ENCODE data around the gene SMAD2. TPM values are rescaled to one million over a fixed set of nuclear protein-coding genes. Genes with fewer than 3 reads are reported as not detected.

SMAD2 gene
- total RNA-seq, 3 donors from 2014 or later, result 115 to 158 (median 123) TPM

- no peaks in the 10 kb centered on the region for H3K9me3 ChIP-seq
- ATAC-seq, result no peak
- TF ChIP-seq CTCF (IDR thresholded peaks at IDR 0.05), result no peak
- H3K4me3 ChIP-seq, result no peak overlapping the region
- intact Hi-C loops (cut with DNase I, micrococcal nuclease), result no loop called here
- H3K36me3 ChIP-seq (ENCODE audit: low read depth), result no peaks in the 10 kb centered on the region
- H3K4me1 ChIP-seq (ENCODE audit: low read depth), result no peaks in the 10 kb centered on the region
- no peak for DNase-seq
Observed at GRCh38 chr18:47809420-47809819, 121.0 kb downstream of the SMAD2 start.

DNA sequence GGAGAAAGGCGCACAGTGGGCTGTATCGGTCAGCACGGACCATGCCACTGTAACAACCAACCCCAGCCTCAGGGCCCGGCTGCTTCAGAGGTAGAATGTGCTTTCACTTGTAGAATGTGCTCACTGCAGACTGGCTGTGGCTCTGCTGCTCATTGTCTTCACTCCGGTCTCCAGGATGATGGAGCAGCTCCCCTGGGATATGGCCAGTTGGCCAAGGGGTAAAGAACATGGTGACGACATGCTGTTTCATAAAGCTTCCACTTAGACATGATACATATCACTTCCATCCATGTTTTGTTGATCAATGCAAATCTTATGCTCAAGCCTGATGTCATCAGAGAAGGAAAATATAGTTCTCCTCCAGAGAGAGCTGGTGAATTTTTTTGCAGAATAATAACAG, 127.7 kb downstream of the SMAD2 start:
- ATAC-seq, result no peak
- Histone ChIP-seq H3K4me3 (no peak overlapping the region), H3K9me3 (no peaks in the 10 kb centered on the region), H3K4me1 (ENCODE audit: low read depth) (no peaks in the 10 kb centered on the region), H3K36me3 (ENCODE audit: low read depth) (no peaks in the 10 kb centered on the region)
- no peak for DNase-seq
- TF ChIP-seq CTCF (IDR thresholded peaks at IDR 0.05), result no peak
- intact Hi-C loops (cut with DNase I, micrococcal nuclease), result no loop called here

DNA sequence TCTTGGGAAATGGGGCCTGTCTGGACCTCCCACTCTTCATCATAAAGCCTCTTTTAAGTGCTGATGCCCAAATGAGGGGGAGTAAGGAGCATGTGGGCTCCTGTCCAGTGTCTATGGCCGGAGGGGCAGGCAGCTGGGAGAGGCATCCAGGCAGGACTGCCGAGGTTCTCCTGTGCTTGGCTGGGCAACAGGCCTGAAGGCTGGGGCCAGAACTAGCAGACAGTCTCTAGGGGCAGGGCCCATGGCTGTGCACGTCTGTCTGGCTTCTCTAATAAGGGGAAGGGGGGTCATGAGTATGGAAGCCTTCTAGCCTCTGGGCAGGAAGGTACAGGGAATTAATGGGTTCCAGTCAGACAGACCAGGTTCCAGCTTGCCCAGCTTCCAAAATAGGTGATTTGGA, 128.6 kb downstream of the SMAD2 start:
- intact Hi-C loops (cut with DNase I, micrococcal nuclease), result no loop called here
- H3K4me1 ChIP-seq (ENCODE audit: low read depth), result no peaks in the 10 kb centered on the region
- H3K36me3 ChIP-seq (ENCODE audit: low read depth), result no peaks in the 10 kb centered on the region
- no peak for TF ChIP-seq CTCF (IDR thresholded peaks at IDR 0.05)
- ATAC-seq (no peak), DNase-seq (no peak)
- no peak overlapping the region for H3K4me3 ChIP-seq
- no peaks in the 10 kb centered on the region for H3K9me3 ChIP-seq

- Histone ChIP-seq H3K4me1 (ENCODE audit: low read depth) (no peaks in the 10 kb centered on the region), H3K9me3 (no peaks in the 10 kb centered on the region), H3K4me3 (no peak overlapping the region), H3K36me3 (ENCODE audit: low read depth) (no peaks in the 10 kb centered on the region)
- TF ChIP-seq CTCF (IDR thresholded peaks at IDR 0.05), result no peak
- intact Hi-C loops (cut with DNase I, micrococcal nuclease), result no loop called here
- ATAC-seq (no peak), DNase-seq (no peak)
Observed at GRCh38 chr18:47800756-47801155, 129.7 kb downstream of the SMAD2 start.

- intact Hi-C loops (cut with DNase I, micrococcal nuclease), result no loop called here
- Histone ChIP-seq H3K4me1 (ENCODE audit: low read depth) (no peaks in the 10 kb centered on the region), H3K36me3 (ENCODE audit: low read depth) (no peaks in the 10 kb centered on the region), H3K9me3 (no peaks in the 10 kb centered on the region), H3K4me3 (no peak overlapping the region)
- TF ChIP-seq CTCF (IDR thresholded peaks at IDR 0.05), result no peak
- no peak for ATAC-seq
- DNase-seq, result no peak
Observed at GRCh38 chr18:47800248-47800647, 130.2 kb downstream of the SMAD2 start.

DNA sequence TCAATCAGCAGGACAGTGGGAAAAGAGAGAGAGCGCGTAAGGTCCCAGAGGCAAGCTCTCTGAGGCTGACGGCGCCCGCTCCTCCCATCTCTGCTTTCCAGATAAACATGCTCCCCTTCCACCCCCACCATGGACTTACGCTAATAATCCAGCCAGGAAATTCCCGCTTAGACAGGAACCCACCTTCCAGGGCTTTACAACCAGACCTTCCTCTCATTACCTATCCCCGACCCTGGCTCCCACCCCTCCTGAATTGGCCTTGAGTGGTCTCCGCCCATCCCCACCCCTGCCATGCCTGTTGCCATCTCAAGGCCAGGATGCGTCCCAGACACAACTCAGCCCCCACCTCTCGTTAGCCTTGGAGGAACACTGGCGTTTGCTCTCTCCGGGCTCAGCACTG, 131.1 kb downstream of the SMAD2 start:
- ATAC-seq, result no peak
- intact Hi-C loops (cut with DNase I, micrococcal nuclease), result no loop called here
- Histone ChIP-seq H3K36me3 (ENCODE audit: low read depth) (no peaks in the 10 kb centered on the region), H3K4me1 (ENCODE audit: low read depth) (no peaks in the 10 kb centered on the region), H3K4me3 (no peak overlapping the region), H3K9me3 (no peaks in the 10 kb centered on the region)
- DNase-seq, result no peak
- no peak for TF ChIP-seq CTCF (IDR thresholded peaks at IDR 0.05)
